Neutrophil (primary cell): ENCODE results near the gene H2BK1.

Source experiments
- H3K27ac ChIP-seq: fragments of 200-600 bp; sonication (generic); 2 replicates; pipeline ENCODE4 v1.5.1; 2016; ENCODE audit warnings: mild to moderate bottlenecking, moderate library complexity
- H3K27me3 ChIP-seq: fragments of 200-600 bp; sonication (generic); 2 replicates; pipeline ENCODE4 v1.6.0; 2016; ENCODE audit warnings: mild to moderate bottlenecking
- H3K36me3 ChIP-seq: fragments of 200-600 bp; sonication (generic); 2 replicates; pipeline ENCODE4 v1.5.1; 2017
- H3K4me1 ChIP-seq, 2 experiments: fragments of 200-600 bp in 1 of 2; sonication (generic) in 1 of 2; 1 replicate in 1 of 2; 2 replicates in 1 of 2; pipeline versions ENCODE4 v1.5.1 to v1.6.1; 2013 to 2016; ENCODE audit warnings: low read depth in 1 of 2, low read length in 1 of 2, mild to moderate bottlenecking in 1 of 2, moderate library complexity in 1 of 2; ENCODE audit not compliant: control insufficient read depth in 1 of 2, insufficient read depth in 1 of 2
- H3K4me3 ChIP-seq, 2 experiments: fragments of 200-600 bp in 1 of 2; sonication (generic) in 1 of 2; 1 replicate in 1 of 2; 2 replicates in 1 of 2; pipeline ENCODE4 v1.5.1; 2013 to 2016; ENCODE audit warnings: low read depth in 1 of 2, low read length in 1 of 2, mild to moderate bottlenecking in 1 of 2, moderate library complexity in 1 of 2
- H3K9me3 ChIP-seq: fragments of 200-600 bp; sonication (generic); 2 replicates; pipeline ENCODE4 v1.5.1; 2016
- TF ChIP-seq, protein P1 (sequence below): fragments of 200-600 bp; sonication (generic); IDR thresholded peaks from 2 replicates; pipeline ENCODE4 v1.5.1; 2016; ENCODE audit warnings: antibody characterized with exemption

Gene H2BK1

DNA sequence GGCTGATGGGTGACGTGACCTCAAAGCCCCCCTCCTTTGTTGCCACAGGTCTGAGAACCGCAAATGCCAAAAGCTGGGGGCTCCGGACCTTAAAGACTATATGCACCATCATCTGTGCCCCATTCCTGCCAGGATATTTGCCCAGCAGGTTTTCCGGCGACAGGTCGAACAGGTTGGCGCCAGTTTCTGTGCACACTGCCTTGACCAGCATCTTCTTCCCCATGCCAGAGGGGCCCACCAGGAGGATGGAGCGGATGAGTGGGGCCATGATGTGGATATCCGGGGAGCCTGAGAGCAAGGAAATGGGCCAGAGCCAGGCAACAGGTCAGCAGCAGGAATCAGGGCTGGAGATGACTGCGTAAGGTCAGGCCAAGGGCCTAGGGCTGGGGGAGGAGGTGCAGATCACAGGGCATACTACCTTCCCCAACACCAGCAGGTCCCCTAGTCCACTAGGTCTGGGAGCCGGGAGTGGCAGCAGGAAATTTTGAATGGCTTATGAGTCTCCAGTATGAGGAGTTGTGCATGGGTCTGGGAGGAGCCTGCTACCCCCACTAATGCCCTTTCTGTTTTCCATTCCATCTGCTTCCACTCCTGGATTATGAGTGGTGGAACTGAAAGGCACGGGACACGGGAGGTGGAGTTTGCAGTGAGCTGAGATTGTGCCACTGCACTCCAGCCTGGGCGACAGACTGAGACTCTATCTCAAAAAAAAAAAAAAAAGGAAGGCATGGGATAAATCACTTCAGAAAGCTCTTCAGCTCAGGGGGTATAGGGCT lies 16.9 kb downstream of the H2BK1 start:
- Histone ChIP-seq H3K9me3 (no peaks in the 10 kb centered on the region), H3K27ac (no peak overlapping the region), H3K36me3 (no peaks in the 10 kb centered on the region), H3K4me3 (no peak overlapping the region), H3K4me1 (no peaks in the 10 kb centered on the region), H3K27me3 (peaks cover 35% of the 10 kb centered on the region)
- TF ChIP-seq, protein P1, sequence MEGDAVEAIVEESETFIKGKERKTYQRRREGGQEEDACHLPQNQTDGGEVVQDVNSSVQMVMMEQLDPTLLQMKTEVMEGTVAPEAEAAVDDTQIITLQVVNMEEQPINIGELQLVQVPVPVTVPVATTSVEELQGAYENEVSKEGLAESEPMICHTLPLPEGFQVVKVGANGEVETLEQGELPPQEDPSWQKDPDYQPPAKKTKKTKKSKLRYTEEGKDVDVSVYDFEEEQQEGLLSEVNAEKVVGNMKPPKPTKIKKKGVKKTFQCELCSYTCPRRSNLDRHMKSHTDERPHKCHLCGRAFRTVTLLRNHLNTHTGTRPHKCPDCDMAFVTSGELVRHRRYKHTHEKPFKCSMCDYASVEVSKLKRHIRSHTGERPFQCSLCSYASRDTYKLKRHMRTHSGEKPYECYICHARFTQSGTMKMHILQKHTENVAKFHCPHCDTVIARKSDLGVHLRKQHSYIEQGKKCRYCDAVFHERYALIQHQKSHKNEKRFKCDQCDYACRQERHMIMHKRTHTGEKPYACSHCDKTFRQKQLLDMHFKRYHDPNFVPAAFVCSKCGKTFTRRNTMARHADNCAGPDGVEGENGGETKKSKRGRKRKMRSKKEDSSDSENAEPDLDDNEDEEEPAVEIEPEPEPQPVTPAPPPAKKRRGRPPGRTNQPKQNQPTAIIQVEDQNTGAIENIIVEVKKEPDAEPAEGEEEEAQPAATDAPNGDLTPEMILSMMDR = no peak

DNA sequence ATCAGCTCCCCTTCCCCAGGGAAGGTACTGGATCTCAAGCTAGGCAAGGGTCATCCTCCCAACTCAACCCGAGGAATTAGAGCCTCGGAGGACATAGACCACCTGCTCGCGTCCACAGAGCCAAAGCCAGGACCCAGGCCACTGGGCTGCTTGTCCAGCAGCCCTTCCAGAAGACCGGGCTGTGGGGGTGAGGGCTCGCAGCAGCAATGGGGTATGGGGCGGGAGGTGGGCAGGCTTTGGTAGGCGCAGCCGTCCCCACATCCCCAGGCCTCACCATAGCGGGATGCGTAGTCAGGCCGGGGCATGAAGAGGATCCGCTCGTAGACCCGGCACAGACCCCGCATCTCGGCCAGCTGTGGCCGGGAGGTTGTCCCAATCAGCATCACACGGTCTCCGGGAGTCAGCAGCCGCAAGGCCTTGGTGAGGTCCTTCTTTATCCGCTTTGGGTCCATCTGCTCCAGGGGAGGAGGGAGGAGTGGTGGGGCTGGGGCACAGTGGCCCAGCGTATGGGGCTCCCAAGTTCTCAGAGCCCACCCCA lies 18.2 kb downstream of the H2BK1 start:
- H3K27ac ChIP-seq = no peak overlapping the region

GRCh38 chr7:151191544-151191943 lies 18.7 kb downstream of the H2BK1 start:
- H3K27ac ChIP-seq = no peak overlapping the region
- H3K4me3 ChIP-seq = no peak overlapping the region
- H3K9me3 ChIP-seq = no peaks in the 10 kb centered on the region
- peaks cover 27% of the 10 kb centered on the region for H3K27me3 ChIP-seq
- TF ChIP-seq, protein P1 = no peak
- H3K36me3 ChIP-seq = no peaks in the 10 kb centered on the region
- H3K4me1 ChIP-seq = no peaks in the 10 kb centered on the region

More for the DNA sequence above, 18.2 kb downstream of the H2BK1 start:
- H3K4me1 ChIP-seq = no peaks in the 10 kb centered on the region
- TF ChIP-seq, protein P1 = no peak
- H3K9me3 ChIP-seq = no peaks in the 10 kb centered on the region
- H3K36me3 ChIP-seq = no peaks in the 10 kb centered on the region
- H3K27me3 ChIP-seq = peaks cover 31% of the 10 kb centered on the region
- H3K4me3 ChIP-seq = no peak overlapping the region

GRCh38 chr7:151189038-151189437 lies 21.2 kb downstream of the H2BK1 start:
- Histone ChIP-seq H3K4me1 (no peaks in the 10 kb centered on the region), H3K4me3 (no peak overlapping the region), H3K36me3 (no peaks in the 10 kb centered on the region), H3K9me3 (no peaks in the 10 kb centered on the region), H3K27me3 (peaks cover 7% of the 10 kb centered on the region), H3K27ac (no peak overlapping the region)
- TF ChIP-seq, protein P1 = no peak

DNA sequence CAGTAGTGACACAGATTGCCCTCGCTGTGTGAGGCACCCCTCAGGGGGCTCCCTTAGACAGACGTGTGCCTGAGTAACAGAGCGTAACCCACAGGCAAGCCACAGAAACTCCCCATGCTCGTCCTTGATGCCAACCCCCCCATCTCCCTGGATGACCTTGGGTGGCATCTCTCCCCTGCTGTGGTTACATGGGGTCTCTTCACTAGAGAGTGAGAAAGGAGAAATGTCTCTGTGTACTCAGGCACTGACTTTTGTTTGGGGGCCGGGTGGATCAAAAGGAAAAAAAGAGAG lies 22.1 kb downstream of the H2BK1 start:
- peaks cover 7% of the 10 kb centered on the region for H3K27me3 ChIP-seq
- H3K4me1 ChIP-seq = no peaks in the 10 kb centered on the region
- no peaks in the 10 kb centered on the region for H3K9me3 ChIP-seq
- H3K4me3 ChIP-seq = no peak overlapping the region
- no peaks in the 10 kb centered on the region for H3K36me3 ChIP-seq
- TF ChIP-seq, protein P1 = no peak
- H3K27ac ChIP-seq = no peak overlapping the region
